Transverse colon (tissue), 4 donors: ENCODE results near the gene WDR47.

ENCODE experiments used
- EP300 ChIP-seq: sonication (generic); formaldehyde crosslinking; IDR thresholded peaks from one replicate; pipeline ENCODE4 v1.6.1; 2017; ENCODE audit warnings: antibody characterized with exemption, low read depth
- POLR2A ChIP-seq: fragments of 450-650 bp; IDR thresholded peaks from one replicate; pipeline ENCODE4 v1.6.1; 2016; ENCODE audit warnings: antibody characterized with exemption, mild to moderate bottlenecking, moderate library complexity
- POLR2AphosphoS5 ChIP-seq, 3 donors: sonication (generic); formaldehyde crosslinking; IDR thresholded peaks; one replicate each; pipeline ENCODE4 v1.6.1; 2016; ENCODE audit warnings: antibody characterized with exemption in 3 of 3
- TF ChIP-seq, protein P1 (sequence below), 5 experiments: fragments of 200-600 bp in 3 of 5; fragments of 450-650 bp in 2 of 5; sonication (generic) in 3 of 5; IDR thresholded peaks; 1 replicate in 2 of 5; 2 replicates in 3 of 5; pipeline ENCODE4 v1.5.1; 2016 to 2017; ENCODE audit warnings: antibody characterized with exemption in 5 of 5, inconsistent platforms in 3 of 5, mild to moderate bottlenecking in 2 of 5, moderate library complexity in 1 of 5

DNA sequence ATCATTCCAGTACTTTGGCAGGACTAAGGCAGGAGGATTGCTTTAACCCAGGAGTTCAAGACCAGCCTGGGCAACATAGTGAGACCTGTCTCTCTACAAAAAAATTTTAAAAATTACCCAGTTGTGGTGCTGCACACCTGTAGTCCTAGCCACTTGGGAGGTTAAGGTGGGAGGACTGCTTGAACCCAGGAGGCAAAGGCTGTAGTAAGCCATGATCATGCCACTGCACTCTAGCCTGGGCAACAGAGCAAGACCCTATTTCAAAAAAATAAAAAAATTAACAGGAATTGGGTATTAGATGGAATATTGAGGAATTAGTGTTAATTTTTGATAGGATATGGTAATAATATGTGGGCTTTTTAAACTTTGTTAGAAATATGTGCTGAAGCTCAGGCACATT, 17.1 kb upstream of the WDR47 start:
- TF ChIP-seq, protein P1, sequence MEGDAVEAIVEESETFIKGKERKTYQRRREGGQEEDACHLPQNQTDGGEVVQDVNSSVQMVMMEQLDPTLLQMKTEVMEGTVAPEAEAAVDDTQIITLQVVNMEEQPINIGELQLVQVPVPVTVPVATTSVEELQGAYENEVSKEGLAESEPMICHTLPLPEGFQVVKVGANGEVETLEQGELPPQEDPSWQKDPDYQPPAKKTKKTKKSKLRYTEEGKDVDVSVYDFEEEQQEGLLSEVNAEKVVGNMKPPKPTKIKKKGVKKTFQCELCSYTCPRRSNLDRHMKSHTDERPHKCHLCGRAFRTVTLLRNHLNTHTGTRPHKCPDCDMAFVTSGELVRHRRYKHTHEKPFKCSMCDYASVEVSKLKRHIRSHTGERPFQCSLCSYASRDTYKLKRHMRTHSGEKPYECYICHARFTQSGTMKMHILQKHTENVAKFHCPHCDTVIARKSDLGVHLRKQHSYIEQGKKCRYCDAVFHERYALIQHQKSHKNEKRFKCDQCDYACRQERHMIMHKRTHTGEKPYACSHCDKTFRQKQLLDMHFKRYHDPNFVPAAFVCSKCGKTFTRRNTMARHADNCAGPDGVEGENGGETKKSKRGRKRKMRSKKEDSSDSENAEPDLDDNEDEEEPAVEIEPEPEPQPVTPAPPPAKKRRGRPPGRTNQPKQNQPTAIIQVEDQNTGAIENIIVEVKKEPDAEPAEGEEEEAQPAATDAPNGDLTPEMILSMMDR (IDR thresholded peaks at IDR 0.05): no peak
- TF ChIP-seq POLR2AphosphoS5 (IDR thresholded peaks at IDR 0.05): no peak
- no peak for TF ChIP-seq EP300
- no peak for TF ChIP-seq POLR2A
